Cardiac fibroblast (primary cell): ENCODE measurements around the gene KRT77.
"Not testable (repeated sequence)": the region's sequence is repeated elsewhere in the genome, so short reads cannot be mapped to it uniquely, and the experiment has no call there.

ENCODE experiments used
- DNase-seq, 2 donors: peaks; one replicate each; pipeline versions ENCODE4 v3.0.0 to v3.0.0-alpha.2; 2010; ENCODE audit warnings: low read depth in 2 of 2
- H3K4me3 ChIP-seq, 2 donors: replicated peaks in 1 of 2; 1 replicate in 1 of 2; 2 replicates in 1 of 2; pipeline ENCODE4 v1.5.1; 2011; ENCODE audit warnings: low read depth in 2 of 2, low read length in 2 of 2, mild to moderate bottlenecking in 2 of 2, moderate library complexity in 1 of 2
- TF ChIP-seq, protein P1 (sequence below): IDR thresholded peaks from one replicate; pipeline ENCODE4 v1.5.1; 2011; ENCODE audit warnings: low read depth, mild to moderate bottlenecking, low read length, inconsistent platforms

The KRT77 gene

DNA sequence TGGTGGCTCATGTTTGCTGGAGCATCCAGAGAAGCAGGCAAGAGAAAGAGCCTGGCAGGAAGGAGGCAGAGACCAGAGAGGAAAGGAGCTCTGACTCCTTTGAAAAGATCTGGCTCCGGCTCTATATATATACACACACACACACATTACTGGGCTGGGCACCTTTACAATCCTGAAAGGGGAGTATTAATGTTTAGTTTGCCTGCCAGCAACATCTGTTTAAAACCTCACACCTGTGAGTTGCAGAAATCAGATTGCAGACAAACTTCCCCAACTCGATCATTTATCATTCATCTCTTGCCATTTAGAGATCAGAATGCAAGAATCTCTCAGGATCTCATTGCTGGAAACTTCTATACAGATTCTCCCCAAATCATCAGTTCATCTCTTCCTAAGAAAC, at the start of gene KRT77:
Gene KRT77, minus strand, starts transcription at position 101 of the 400 bp plus-strand sequence. Its CDS starts 90 bp downstream, at position 11.
- no peak for DNase-seq
- H3K4me3 ChIP-seq: no peak within 1 kb of the TSS
- TF ChIP-seq, protein P1, sequence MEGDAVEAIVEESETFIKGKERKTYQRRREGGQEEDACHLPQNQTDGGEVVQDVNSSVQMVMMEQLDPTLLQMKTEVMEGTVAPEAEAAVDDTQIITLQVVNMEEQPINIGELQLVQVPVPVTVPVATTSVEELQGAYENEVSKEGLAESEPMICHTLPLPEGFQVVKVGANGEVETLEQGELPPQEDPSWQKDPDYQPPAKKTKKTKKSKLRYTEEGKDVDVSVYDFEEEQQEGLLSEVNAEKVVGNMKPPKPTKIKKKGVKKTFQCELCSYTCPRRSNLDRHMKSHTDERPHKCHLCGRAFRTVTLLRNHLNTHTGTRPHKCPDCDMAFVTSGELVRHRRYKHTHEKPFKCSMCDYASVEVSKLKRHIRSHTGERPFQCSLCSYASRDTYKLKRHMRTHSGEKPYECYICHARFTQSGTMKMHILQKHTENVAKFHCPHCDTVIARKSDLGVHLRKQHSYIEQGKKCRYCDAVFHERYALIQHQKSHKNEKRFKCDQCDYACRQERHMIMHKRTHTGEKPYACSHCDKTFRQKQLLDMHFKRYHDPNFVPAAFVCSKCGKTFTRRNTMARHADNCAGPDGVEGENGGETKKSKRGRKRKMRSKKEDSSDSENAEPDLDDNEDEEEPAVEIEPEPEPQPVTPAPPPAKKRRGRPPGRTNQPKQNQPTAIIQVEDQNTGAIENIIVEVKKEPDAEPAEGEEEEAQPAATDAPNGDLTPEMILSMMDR: no peak

DNA sequence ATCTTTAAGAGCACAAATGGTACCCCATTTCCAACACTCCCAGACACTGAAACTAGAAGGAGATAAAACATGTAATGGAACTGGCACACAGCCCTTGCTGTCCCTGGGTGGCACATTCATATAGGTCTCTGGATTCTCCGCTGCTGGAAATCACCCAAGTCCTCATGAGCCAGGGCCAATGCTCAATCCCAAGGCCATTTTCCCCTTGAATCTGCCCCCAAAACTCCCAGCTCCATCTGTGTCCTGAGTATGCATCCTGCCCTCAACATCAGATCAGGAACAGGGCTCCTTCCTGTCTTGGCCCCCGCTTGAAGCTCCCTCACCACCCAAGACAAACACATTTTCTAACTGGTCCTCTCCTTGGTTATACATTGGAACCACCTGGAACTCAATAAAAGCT, 49.2 kb upstream of the KRT77 start:
- H3K4me3 ChIP-seq: no peak overlapping the region
- no peak for DNase-seq
- TF ChIP-seq, protein P1: no peak

DNA sequence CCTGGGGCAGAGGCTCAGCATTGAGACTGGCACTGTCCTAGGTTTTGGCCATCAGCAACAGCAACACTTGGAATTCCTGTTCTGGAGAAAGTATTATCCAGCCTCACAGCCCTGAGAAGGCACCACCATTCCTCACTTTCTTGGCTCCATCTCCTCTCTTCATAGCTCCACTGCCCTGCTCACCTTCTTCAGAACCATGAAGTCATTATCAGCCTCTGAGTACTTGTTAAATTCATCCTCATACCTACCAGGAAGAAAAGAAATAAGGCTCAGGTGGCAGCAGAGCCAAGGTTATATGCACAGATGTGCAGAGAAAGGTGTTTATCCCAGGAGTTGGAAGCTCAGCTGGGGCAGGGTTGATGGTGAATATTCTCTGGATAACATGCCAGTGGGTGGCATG, 48.5 kb upstream of the KRT77 start:
- no peak overlapping the region for H3K4me3 ChIP-seq
- no peak for DNase-seq
- TF ChIP-seq, protein P1: no peak

DNA sequence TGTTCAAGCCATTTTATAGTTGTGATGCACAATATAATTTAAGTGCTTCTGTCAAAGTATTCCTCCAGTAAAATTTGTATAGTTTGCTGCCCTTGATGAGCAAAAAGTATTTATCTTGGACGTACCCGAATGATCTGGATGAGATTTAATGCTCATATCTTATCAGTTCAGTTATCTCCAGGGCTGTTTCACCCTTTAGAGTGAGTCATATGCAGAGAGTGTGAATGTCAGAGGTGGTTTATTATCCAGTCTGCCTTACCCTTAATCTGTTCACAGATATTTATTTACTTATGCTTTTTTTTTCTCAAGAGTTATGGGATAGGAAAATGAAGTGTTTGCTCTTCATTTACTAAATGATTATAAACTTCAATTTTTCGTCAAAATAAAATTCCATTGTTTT, 47.2 kb upstream of the KRT77 start:
- not testable (repeated sequence) for H3K4me3 ChIP-seq, DNase-seq

DNA sequence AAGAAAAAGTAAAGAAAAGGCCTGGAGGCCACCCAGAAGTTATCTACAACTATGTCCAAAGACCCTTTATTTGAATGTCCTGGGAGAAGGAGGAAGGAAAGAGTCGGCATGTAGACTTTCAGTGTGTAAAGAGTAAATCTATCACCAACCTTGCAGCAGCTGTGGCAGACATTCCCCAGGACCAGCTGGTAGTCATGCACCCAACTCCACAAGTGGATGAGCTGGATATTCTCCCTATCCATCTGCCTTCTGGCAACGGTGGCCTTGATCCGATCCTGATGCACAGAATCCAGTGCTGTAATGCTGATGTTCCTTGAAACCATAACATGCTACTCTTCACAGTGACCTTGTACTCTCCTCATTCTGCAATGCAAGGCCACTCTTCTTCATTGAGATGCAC, 46.5 kb upstream of the KRT77 start:
- TF ChIP-seq, protein P1: no peak
- no peak for DNase-seq

DNA sequence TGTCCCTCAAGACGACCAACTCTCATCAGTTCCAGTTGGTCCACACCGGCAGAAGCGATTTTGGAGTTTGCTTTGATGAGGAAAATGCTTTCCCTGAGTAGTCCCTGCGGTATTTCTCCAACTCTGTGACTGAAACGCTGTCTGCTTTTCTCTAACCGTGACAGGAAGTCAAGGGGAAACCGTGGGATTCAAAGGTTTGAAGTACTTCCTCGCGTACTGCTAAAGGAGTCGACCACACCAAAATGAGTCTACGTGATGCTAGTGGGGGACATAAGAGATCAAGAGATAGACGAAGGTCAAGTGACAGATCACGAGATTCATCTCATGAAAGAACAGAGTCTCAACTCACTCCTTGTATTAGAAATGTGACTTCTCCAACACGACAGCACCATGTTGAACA, 45.3 kb upstream of the KRT77 start:
- DNase-seq: no peak

More for the DNA sequence above, 46.5 kb upstream of the KRT77 start:
- no peak overlapping the region for H3K4me3 ChIP-seq

DNA sequence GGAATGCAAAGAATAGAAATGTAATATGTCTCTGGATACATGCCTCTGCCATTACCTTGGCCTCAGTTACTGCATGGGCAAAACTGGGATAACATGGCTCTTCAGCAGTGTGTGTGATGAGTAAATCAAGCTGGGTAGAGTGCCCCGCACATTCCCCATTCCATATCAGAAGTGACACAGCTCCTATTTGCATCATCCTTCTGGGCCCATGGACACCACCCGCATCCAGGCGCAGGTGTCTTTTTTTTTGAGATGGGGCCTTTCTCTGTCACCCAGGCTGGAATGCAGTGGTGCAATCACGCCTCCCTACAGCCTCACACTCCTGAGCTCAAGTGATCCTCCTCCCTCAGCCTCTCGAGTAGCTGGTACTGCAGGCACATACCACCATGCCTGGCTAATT, 42.2 kb upstream of the KRT77 start:
- TF ChIP-seq, protein P1: no peak
- no peak for DNase-seq
- no peak overlapping the region for H3K4me3 ChIP-seq

More for the DNA sequence above, 45.3 kb upstream of the KRT77 start:
- H3K4me3 ChIP-seq: no peak overlapping the region
- TF ChIP-seq, protein P1: no peak
